ENCODE data around the gene PFKFB4. TPM values are rescaled to one million over a fixed set of nuclear protein-coding genes. Genes with fewer than 3 reads are reported as not detected.
A peak's percentile ranks its signal among the peaks of the same experiment; 100 is the strongest.

PFKFB4 gene
- total and polyA plus RNA-seq, 9 of the 15 experiments (the other 6 are each of a cell fraction or from before 2014, with no cell fraction given) = 0.92 to 56.3 (median 13.5) TPM

GRCh38 chr3:48561045-48561736 is 4.6 kb upstream of the PFKFB4 start:
- Histone ChIP-seq H3K79me2 (ENCODE audit: control insufficient read depth, insufficient read depth, low read length) (peaks cover 5% of the 10 kb centered on the region), H3K4me3 (0 out of 2 replicates have a peak overlapping the region, but pooled peaks have one; percentile 12), H2AFZ (ENCODE audit: low read depth, low read length) (peak overlapping the region; percentile 90), H3K36me3 (ENCODE audit: control insufficient read depth, insufficient read depth, low read length) (no peaks in the 10 kb centered on the region), H3K27ac (ENCODE audit: extremely low read depth, low read depth, low read length) (no peak overlapping the region; the same call in 2 of the 3 replicates), H3K4me1 (replicated peaks in 1 of 2; ENCODE audit: control insufficient read depth in 2 of 2, insufficient read depth in 2 of 2, low read length in 2 of 2) (peaks cover 32 to 75% of the 10 kb centered on the region in 2 experiments), H3K4me2 (ENCODE audit: insufficient read depth, low read length) (peak overlapping the region; percentile 67), H4K20me1 (replicated peaks; ENCODE audit: control insufficient read depth, insufficient read depth, low read length) (no peaks in the 10 kb centered on the region), H3K27me3 (ENCODE audit: control insufficient read depth in 2 of 2, insufficient read depth in 2 of 2, low read length in 2 of 2) (no peaks in the 10 kb centered on the region), H3K9me3 (replicated peaks; ENCODE audit: control insufficient read depth, insufficient read depth, low read depth, low read length) (no peaks in the 10 kb centered on the region), H3K9me1 (ENCODE audit: control insufficient read depth, insufficient read depth, low read length) (no peaks in the 10 kb centered on the region), H3K9ac (ENCODE audit: insufficient read depth in 1 of 2, low read depth in 2 of 2, low read length in 2 of 2) (peak overlapping the region in 1 of 2 experiments; percentile 77; a peak in 3 of 4 replicates)
- FAIRE-seq (peak; percentile 52), ATAC-seq (peak; percentile 75), DNase-seq (ENCODE audit: extremely low read depth in 1 of 4, low spot score in 3 of 4) (peak; percentile 78 to 83 (median 80))
- no TSS peak for BruUV-seq (replicated peaks)
- 32% methylated on average over 12 of the region's 21 CpGs for WGBS (ENCODE audit: insufficient coverage, low coverage, missing lambda C conversion rate)
- ChIA-PET CTCF (ENCODE audit: low intra/inter-chr PET ratio) (no interaction called here), POLR2A (interaction anchor here (0.6 kb wide), 1 partner anchor 288 kb away, joined by 4 read pairs; no protein-coding TSS in a partner anchor)
- intact Hi-C loops (cut with micrococcal nuclease) = no loop called here
- in situ Hi-C loops (cut with MboI) = no loop called here
- TF ChIP-seq ZNF639 (CRISPR knock-in tag; conservative IDR thresholded peaks at IDR 0.05 in 1 of 2, IDR thresholded peaks at IDR 0.05 in 1 of 2) (no peak), ZBTB1 (CRISPR knock-in tag; IDR thresholded peaks at IDR 0.05; ENCODE audit: borderline replicate concordance, low read depth) (no peak), NKRF (IDR thresholded peaks at IDR 0.05; ENCODE audit: borderline replicate concordance) (no peak), ZKSCAN3 (CRISPR knock-in tag; IDR thresholded peaks at IDR 0.05) (no peak), CREBBP (IDR thresholded peaks at IDR 0.05; ENCODE audit: low read depth, low read length) (no peak), ZNF764 (CRISPR knock-in tag; IDR thresholded peaks at IDR 0.05; ENCODE audit: low read depth) (0 out of 2 replicates have a peak, but pooled peaks have one; percentile 21), CTBP1 (IDR thresholded peaks at IDR 0.05; ENCODE audit: borderline replicate concordance) (peak; percentile 29; the same call in 1 of the 2 replicates), XRCC4 (IDR thresholded peaks at IDR 0.05; ENCODE audit: extremely low read depth, insufficient read depth, insufficient read length) (no peak), HMGN3 (IDR thresholded peaks at IDR 0.05; ENCODE audit: borderline replicate concordance, extremely low read depth, insufficient read length, low read depth, low read length) (peak; percentile 22), ZFPM2 (CRISPR knock-in tag; IDR thresholded peaks at IDR 0.05) (no peak), RHOXF2B (CRISPR knock-in tag; conservative IDR thresholded peaks at IDR 0.05) (no peak), RUNX1 (IDR thresholded peaks at IDR 0.05; ENCODE audit: low read depth) (no peak), ZNF431 (CRISPR knock-in tag; IDR thresholded peaks at IDR 0.05) (no peak), ZNF778 (CRISPR knock-in tag; IDR thresholded peaks at IDR 0.05) (no peak), YY1 (IDR thresholded peaks at IDR 0.05; ENCODE audit: borderline replicate concordance in 1 of 3, control insufficient read depth in 1 of 3, extremely low read depth in 1 of 3, insufficient read depth in 3 of 3, insufficient read length in 1 of 3, insufficient replicate concordance in 2 of 3, low read depth in 1 of 3, low read length in 2 of 3) (no peak), DACH1 (IDR thresholded peaks at IDR 0.05; ENCODE audit: partially characterized antibody) (no peak), SMARCA5 (IDR thresholded peaks at IDR 0.05) (no peak)
- TF ChIP-seq, protein P1, sequence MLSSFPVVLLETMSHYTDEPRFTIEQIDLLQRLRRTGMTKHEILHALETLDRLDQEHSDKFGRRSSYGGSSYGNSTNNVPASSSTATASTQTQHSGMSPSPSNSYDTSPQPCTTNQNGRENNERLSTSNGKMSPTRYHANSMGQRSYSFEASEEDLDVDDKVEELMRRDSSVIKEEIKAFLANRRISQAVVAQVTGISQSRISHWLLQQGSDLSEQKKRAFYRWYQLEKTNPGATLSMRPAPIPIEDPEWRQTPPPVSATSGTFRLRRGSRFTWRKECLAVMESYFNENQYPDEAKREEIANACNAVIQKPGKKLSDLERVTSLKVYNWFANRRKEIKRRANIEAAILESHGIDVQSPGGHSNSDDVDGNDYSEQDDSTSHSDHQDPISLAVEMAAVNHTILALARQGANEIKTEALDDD (IDR thresholded peaks at IDR 0.05) = peak; percentile 18; the same call in 1 of the 2 replicates

All from K562 (cell line).